ENCODE measurements around the gene RIC1.
"Not testable (repeated sequence)": the region's sequence is repeated elsewhere in the genome, so short reads cannot be mapped to it uniquely, and the experiment has no call there.

DNA sequence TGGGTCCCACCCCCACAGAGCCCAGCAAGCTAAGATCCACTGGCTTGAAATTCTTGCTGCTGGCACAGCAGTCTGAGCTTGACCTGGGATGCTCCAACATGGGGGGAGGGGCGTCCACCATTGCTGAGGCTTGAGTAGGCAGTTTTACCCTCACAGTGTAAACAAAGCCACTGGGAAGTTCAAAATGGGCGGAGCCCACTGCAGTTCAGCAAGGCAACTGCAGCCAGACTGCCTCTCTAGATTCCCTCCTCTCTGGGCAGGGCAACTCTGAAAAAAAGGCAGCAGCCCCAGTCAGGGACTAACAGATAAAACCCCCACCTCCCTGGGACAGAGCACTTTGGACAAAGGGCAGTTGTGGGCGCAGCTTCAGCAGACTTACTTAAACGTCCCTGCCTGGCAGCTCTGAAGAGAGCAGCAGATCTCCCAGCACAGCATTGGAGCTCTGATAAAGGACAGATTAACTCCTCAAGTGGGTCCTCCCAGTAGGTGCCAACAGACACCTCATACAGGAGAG lies 150.9 kb downstream of the RIC1 start:
- not testable (repeated sequence) for TF ChIP-seq EGR1 (IDR thresholded peaks at IDR 0.05; ENCODE audit: low read depth); POLR2A (IDR thresholded peaks at IDR 0.05; ENCODE audit: borderline replicate concordance, extremely low read depth, insufficient read depth, insufficient read length); POLR2AphosphoS5 (IDR thresholded peaks at IDR 0.05; ENCODE audit: low read depth, low read length); ZNF274 (IDR thresholded peaks at IDR 0.05; ENCODE audit: low read depth, low read length)
- TF ChIP-seq, protein P1, sequence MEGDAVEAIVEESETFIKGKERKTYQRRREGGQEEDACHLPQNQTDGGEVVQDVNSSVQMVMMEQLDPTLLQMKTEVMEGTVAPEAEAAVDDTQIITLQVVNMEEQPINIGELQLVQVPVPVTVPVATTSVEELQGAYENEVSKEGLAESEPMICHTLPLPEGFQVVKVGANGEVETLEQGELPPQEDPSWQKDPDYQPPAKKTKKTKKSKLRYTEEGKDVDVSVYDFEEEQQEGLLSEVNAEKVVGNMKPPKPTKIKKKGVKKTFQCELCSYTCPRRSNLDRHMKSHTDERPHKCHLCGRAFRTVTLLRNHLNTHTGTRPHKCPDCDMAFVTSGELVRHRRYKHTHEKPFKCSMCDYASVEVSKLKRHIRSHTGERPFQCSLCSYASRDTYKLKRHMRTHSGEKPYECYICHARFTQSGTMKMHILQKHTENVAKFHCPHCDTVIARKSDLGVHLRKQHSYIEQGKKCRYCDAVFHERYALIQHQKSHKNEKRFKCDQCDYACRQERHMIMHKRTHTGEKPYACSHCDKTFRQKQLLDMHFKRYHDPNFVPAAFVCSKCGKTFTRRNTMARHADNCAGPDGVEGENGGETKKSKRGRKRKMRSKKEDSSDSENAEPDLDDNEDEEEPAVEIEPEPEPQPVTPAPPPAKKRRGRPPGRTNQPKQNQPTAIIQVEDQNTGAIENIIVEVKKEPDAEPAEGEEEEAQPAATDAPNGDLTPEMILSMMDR (IDR thresholded peaks at IDR 0.05 in 2 of 3, conservative IDR thresholded peaks at IDR 0.05 in 1 of 3; ENCODE audit: borderline replicate concordance in 1 of 3, insufficient read depth in 1 of 3, low read depth in 2 of 3, low read length in 2 of 3) = not testable (repeated sequence)

Measured in HCT116 (cell line).